GM12874 (cell line): ENCODE measurements around the gene HTRA3.

Experiments used
- CTCF ChIP-seq: IDR thresholded peaks from 2 replicates; pipeline ENCODE4 v1.5.1; 2011; ENCODE audit warnings: low read depth, mild to moderate bottlenecking, control low read depth, low read length, moderate library complexity; ENCODE audit not compliant: insufficient read depth

HTRA3 gene

GRCh38 chr4:8350352-8350751 lies 80.8 kb downstream of the HTRA3 start:
- TF ChIP-seq CTCF: no peak

DNA sequence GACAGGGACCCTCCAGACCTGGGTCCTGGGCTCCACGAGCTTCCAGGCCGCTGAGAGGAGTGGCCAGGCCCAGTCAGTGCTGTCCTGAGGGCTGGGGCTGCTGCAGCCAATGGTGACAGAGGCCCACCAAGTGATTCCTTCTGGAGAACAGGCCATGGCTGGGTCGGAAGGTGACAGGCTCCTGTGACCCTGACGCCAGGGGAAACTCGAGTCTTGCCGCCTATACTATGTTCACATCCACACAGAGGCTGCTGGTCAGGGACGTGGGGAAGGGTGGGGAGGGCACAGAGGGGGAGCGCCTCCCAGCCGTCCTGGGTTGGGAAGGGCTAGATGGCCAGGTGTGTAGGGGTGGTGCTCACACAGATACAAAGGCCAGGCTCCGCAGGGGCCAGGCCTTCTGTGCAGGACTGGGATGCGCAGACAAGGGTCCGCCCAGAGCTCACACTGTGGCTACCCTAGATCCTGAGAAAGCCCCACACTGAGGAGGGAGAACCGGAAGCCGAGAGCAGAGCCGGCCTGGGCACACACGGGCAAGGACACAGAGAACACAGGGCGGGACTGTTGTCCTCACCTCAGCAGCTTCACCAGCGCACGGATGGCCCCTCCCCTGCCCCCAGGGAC lies 81.4 kb downstream of the HTRA3 start:
- no peak for TF ChIP-seq CTCF

DNA sequence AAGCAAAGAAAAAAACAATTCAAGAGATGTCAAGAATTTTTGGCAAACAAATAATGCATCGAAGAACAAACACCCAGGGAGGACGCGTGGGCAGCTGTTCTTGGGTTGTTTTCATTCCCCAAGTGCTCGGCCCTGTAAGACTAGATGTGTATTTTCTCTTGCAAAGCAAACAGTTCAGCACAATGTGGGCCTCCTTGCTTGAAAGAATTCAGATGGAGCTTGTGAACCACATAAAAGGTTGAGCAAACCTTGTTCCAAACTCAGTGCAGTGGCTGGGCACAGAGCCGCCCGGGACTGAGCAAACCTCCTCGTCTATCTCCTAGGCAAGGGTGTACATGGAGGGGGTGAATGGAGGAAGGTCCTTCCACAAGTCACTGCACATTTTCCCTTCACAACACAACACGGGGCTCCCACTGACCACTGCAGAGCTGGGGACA lies 82.4 kb downstream of the HTRA3 start:
- TF ChIP-seq CTCF: no peak

DNA sequence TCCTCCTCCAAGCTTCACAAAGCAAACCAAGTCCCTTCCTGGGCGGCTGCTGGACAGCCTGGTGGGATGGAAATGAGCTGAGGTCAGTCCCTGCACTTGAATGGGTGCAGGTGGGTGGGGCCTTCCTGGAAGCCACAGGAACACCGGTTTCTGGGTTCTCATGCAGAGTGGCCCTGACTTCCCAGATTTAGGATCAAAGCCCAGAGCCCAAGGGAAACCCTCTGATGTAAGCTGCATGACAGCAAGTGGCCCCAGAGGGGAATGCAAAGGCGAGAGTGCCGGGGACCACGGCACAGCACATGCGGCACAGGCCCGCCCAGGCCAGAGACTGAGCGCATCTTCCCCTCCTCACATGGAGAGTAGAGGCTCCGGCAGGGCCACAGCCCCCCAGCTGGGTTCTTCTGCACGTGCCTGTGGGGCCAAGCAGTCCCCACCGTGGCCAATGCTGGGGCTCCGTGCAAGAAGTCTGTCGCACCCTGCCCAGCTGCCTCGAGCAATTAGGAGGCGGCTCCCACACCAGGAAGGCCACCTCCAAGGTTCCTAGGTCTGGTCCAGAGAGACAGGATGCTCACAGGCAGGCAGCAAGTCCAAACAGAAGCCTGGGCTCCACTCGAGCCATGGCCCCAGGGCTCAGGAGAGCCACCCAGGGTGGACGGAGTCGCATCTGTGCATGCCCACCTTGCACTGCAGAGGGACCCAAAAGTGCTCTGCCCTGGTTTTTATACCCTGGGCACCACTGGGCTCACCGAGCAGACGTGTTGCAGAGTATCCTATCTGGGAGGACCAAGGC lies 83.0 kb downstream of the HTRA3 start:
- no peak for TF ChIP-seq CTCF

DNA sequence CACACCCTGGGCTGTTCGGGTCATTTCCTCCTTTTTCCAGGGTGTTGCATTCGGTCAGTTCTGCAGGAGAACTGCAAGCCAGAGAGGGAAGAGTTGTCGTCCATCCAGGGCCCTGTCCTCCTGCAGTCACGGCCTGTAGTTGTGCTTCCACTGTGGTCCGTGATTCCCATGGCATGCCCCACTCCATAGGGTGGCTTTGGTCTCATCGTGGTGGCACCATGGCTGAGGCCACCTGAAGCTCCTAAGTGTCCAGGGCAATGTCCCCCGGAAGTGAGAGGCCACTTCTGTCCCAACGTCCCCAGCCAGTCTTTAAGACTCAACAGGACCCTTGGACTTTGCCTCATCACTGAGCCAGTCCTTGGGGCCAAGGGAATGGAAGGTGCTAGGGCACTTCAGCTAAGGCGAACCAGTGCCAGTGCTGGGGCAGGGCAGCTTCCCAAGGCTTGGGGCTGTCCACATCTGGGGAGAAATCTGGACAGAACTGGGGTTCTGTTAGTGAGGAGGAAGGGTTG lies 83.7 kb downstream of the HTRA3 start:
- TF ChIP-seq CTCF: no peak

DNA sequence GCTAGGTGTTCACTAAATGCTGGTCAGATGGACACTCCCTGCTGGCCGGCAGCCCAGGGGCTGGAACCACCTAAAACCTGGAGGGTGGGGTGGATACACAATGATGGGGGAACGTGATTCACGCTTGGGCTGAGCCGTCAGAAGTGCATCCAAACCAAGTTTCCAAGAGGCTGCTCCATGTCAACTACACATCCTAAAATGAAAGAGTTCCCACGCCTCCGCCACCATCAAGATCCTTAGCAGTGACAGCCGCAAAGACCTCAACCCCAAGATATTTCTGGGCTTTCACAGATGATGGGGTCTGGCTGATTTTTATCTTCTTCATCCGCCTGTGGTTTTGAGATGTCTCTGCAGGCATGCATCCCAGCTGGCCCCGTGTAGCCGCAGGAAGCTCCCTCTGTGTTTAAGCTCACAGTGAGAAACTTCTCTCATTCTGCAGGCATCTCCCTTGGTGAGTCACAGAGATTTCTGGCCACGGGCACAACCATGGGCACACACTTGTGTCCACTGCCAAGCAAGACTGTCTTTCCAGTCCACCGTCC lies 84.4 kb downstream of the HTRA3 start:
- no peak for TF ChIP-seq CTCF

DNA sequence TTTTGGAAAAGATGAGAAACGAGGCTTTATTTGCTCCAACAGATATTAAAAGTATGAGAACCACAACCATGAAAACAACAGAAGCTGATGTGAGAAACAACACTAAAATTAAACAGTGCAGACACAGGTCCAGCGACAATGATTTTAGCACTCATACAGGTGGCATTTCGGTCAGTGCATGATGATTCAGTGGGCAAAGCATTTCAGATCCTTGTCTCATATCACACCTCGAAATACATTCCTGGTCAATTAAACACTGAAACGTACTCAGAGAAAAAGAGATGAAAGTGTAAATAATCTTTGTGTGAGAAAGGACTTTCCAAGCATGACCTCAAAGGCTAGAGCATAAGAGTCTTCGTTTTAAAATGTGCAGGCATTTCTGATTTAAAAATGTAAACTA lies 85.8 kb downstream of the HTRA3 start:
- TF ChIP-seq CTCF: no peak
